SW480 (cell line): ENCODE results near the gene MUC20.

Experiments used
- DNase-seq: peaks from one replicate; pipeline ENCODE4 v3.0.0-alpha.2; 2016; ENCODE audit warnings: low spot score

The MUC20 gene

GRCh38 chr3:195755391-195755790 lies 34.6 kb downstream of the MUC20 start:
- DNase-seq = no peak

- no peak for DNase-seq
These were observed 35.3 kb downstream of the MUC20 start for GRCh38 chr3:195755791-195756676.

GRCh38 chr3:195757438-195757770 lies 36.6 kb downstream of the MUC20 start:
- no peak for DNase-seq

- no peak for DNase-seq
These were observed 37.0 kb downstream of the MUC20 start for GRCh38 chr3:195757827-195758226.

- DNase-seq = no peak
These were observed 38.1 kb downstream of the MUC20 start for GRCh38 chr3:195758721-195759353.

GRCh38 chr3:195760345-195761122 lies 39.8 kb downstream of the MUC20 start:
- DNase-seq = no peak

- DNase-seq = no peak
These were observed 40.4 kb downstream of the MUC20 start for GRCh38 chr3:195761123-195761566.

GRCh38 chr3:195761567-195762248 lies 40.9 kb downstream of the MUC20 start:
- DNase-seq = no peak

GRCh38 chr3:195762249-195762585 lies 41.4 kb downstream of the MUC20 start:
- no peak for DNase-seq

- no peak for DNase-seq
These were observed 41.8 kb downstream of the MUC20 start for GRCh38 chr3:195762611-195763010.

GRCh38 chr3:195763076-195763830 lies 42.5 kb downstream of the MUC20 start:
- no peak for DNase-seq

GRCh38 chr3:195763843-195764825 lies 43.4 kb downstream of the MUC20 start:
- DNase-seq = no peak

- no peak for DNase-seq
These were observed 44.4 kb downstream of the MUC20 start for GRCh38 chr3:195764961-195765706.

GRCh38 chr3:195766671-195767070 lies 45.9 kb downstream of the MUC20 start:
- DNase-seq = no peak

- no peak for DNase-seq
These were observed 47.0 kb downstream of the MUC20 start for GRCh38 chr3:195767792-195768191.

- DNase-seq = no peak
These were observed 47.6 kb downstream of the MUC20 start for GRCh38 chr3:195768414-195768813.

- DNase-seq = no peak
These were observed 48.1 kb downstream of the MUC20 start for GRCh38 chr3:195768831-195769303.

GRCh38 chr3:195769551-195769950 lies 48.8 kb downstream of the MUC20 start:
- DNase-seq = no peak

- DNase-seq = no peak
These were observed 49.5 kb downstream of the MUC20 start for GRCh38 chr3:195770081-195770840.
